Measurements from ENCODE around the gene FXYD4.

- TF ChIP-seq CTCF (IDR thresholded peaks at IDR 0.05) (no peak), POLR2A (IDR thresholded peaks at IDR 0.05) (no peak)
Measured at GRCh38 chr10:43372765-43373361, 1.4 kb downstream of the FXYD4 start.
